Mesenchymal stem cell (in vitro differentiated cells and primary cell): ENCODE results near the gene CADM1.

Experiments
- DNase-seq: peaks from one replicate; pipeline ENCODE4 v3.0.0-alpha.2; 2013
- H2AFZ ChIP-seq: one replicate; pipeline ENCODE4 v1.6.1; 2013; ENCODE audit warnings: low read depth, mild to moderate bottlenecking, control low read depth, inconsistent platforms, low read length, moderate library complexity
- H2AK5ac ChIP-seq: 2 replicates; pipeline ENCODE4 v1.6.1; 2013; ENCODE audit warnings: low read length, moderate library complexity, mild to moderate bottlenecking, inconsistent platforms; ENCODE audit not compliant: severe bottlenecking
- H2BK120ac ChIP-seq: one replicate; pipeline ENCODE4 v1.6.1; 2013; ENCODE audit warnings: low read depth, mild to moderate bottlenecking, inconsistent platforms, low read length, moderate library complexity
- H2BK12ac ChIP-seq, 2 experiments: one replicate each; pipeline ENCODE4 v1.6.1; 2013; ENCODE audit warnings: inconsistent platforms in 2 of 2, low read length in 2 of 2, mild to moderate bottlenecking in 2 of 2, moderate library complexity in 2 of 2, control low read depth in 1 of 2
- H2BK15ac ChIP-seq: one replicate; pipeline ENCODE4 v1.6.1; 2013; ENCODE audit warnings: mild to moderate bottlenecking, low read depth, inconsistent platforms; ENCODE audit not compliant: poor library complexity, severe bottlenecking
- H2BK5ac ChIP-seq: 2 replicates; pipeline ENCODE4 v1.6.1; 2013; ENCODE audit warnings: low read depth, mild to moderate bottlenecking, low read length, control low read depth, inconsistent platforms; ENCODE audit not compliant: poor library complexity, severe bottlenecking
- H3K14ac ChIP-seq, 2 experiments: one replicate each; pipeline ENCODE4 v1.6.1; 2013; ENCODE audit warnings: inconsistent platforms in 2 of 2, low read length in 2 of 2, control low read depth in 1 of 2, mild to moderate bottlenecking in 1 of 2, moderate library complexity in 1 of 2
- H3K18ac ChIP-seq, 2 experiments: one replicate each; pipeline ENCODE4 v1.6.1; 2013; ENCODE audit warnings: inconsistent platforms in 2 of 2, low read length in 2 of 2, control low read depth in 1 of 2, low read depth in 1 of 2, mild to moderate bottlenecking in 1 of 2
- H3K23ac ChIP-seq, 2 experiments: one replicate each; pipeline ENCODE4 v1.6.1; 2013; ENCODE audit warnings: inconsistent platforms in 2 of 2, low read length in 2 of 2, mild to moderate bottlenecking in 2 of 2, moderate library complexity in 2 of 2, control low read depth in 1 of 2
- H3K27ac ChIP-seq: 2 replicates; pipeline ENCODE4 v1.5.1; 2013; ENCODE audit warnings: mild to moderate bottlenecking, moderate library complexity, low read length, control low read depth, inconsistent platforms; ENCODE audit not compliant: poor library complexity, severe bottlenecking
- H3K27me3 ChIP-seq, 2 experiments: 2 replicates each; pipeline versions ENCODE4 v1.6.1 to v1.7.0; 2013; ENCODE audit warnings: low read length in 2 of 2, mild to moderate bottlenecking in 2 of 2, moderate library complexity in 2 of 2, control low read depth in 1 of 2, inconsistent platforms in 1 of 2; ENCODE audit not compliant: control insufficient read depth in 1 of 2, insufficient read depth in 1 of 2
- H3K36me3 ChIP-seq, 2 experiments: 2 replicates each; pipeline versions ENCODE4 v1.6.1 to v1.7.0; 2013; ENCODE audit warnings: low read length in 2 of 2, control low read depth in 1 of 2, inconsistent platforms in 1 of 2, low read depth in 1 of 2, mild to moderate bottlenecking in 1 of 2; ENCODE audit not compliant: insufficient read depth in 2 of 2, control insufficient read depth in 1 of 2
- H3K4ac ChIP-seq, 2 experiments: one replicate each; pipeline ENCODE4 v1.6.1; 2013; ENCODE audit warnings: inconsistent platforms in 2 of 2, low read length in 2 of 2, mild to moderate bottlenecking in 2 of 2, moderate library complexity in 2 of 2, control low read depth in 1 of 2, low read depth in 1 of 2
- H3K4me1 ChIP-seq: 2 replicates; pipeline ENCODE4 v1.6.1; 2013; ENCODE audit warnings: low read depth, low read length, control low read depth; ENCODE audit not compliant: control insufficient read depth, insufficient read depth
- H3K4me2 ChIP-seq: 2 replicates; pipeline ENCODE4 v1.6.1; 2013; ENCODE audit warnings: low read length, mild to moderate bottlenecking, inconsistent platforms; ENCODE audit not compliant: poor library complexity, severe bottlenecking
- H3K4me3 ChIP-seq, 2 experiments: 2 replicates each; pipeline versions ENCODE4 v1.5.1 to v1.7.0; 2013; ENCODE audit warnings: low read length in 2 of 2, mild to moderate bottlenecking in 2 of 2, control low read depth in 1 of 2, low read depth in 1 of 2; ENCODE audit not compliant: insufficient read depth in 1 of 2
- H3K79me1 ChIP-seq: replicated peaks from 2 replicates; pipeline ENCODE4 v1.6.1; 2013; ENCODE audit warnings: mild to moderate bottlenecking, control low read depth, low read length, inconsistent platforms; ENCODE audit not compliant: poor library complexity, severe bottlenecking
- H3K9ac ChIP-seq: 2 replicates; pipeline ENCODE4 v1.7.0; 2013; ENCODE audit warnings: mild to moderate bottlenecking, low read length, moderate library complexity
- H3K9me3 ChIP-seq: 2 replicates; pipeline ENCODE4 v1.7.0; 2013; ENCODE audit warnings: mild to moderate bottlenecking, low read length; ENCODE audit not compliant: control insufficient read depth
- H4K8ac ChIP-seq: one replicate; pipeline ENCODE4 v1.6.1; 2013; ENCODE audit warnings: inconsistent platforms, mild to moderate bottlenecking, low read length, moderate library complexity
- H4K91ac ChIP-seq: one replicate; pipeline ENCODE4 v1.6.1; 2013; ENCODE audit warnings: mild to moderate bottlenecking, low read length, inconsistent platforms
- WGBS: methylation state at CpG from one replicate; pipeline ENCODE4 v1.1.7; 2013; ENCODE audit warnings: mixed read lengths; 5-methylcytosine and 5-hydroxymethylcytosine counted together

CADM1 gene

GRCh38 chr11:115300660-115301428, 203.4 kb downstream of the CADM1 start:
- H2AFZ ChIP-seq = no peak overlapping the region
- no peak overlapping the region for H2BK12ac ChIP-seq
- 90% methylated on average over 4 of the region's 5 CpGs for WGBS
- H3K4ac ChIP-seq = no peak overlapping the region
- no peak overlapping the region for H3K18ac ChIP-seq
- peaks cover 24% of the 10 kb centered on the region for H3K79me1 ChIP-seq
- no peak for DNase-seq
- H3K4me1 ChIP-seq = peaks cover 4% of the 10 kb centered on the region
- H3K9me3 ChIP-seq = no peaks in the 10 kb centered on the region
- no peak overlapping the region for H2BK120ac ChIP-seq
- H2BK5ac ChIP-seq = no peak overlapping the region
- no peak overlapping the region for H3K4me2 ChIP-seq
- no peaks in the 10 kb centered on the region for H3K36me3 ChIP-seq
- no peak overlapping the region for H3K4me3 ChIP-seq
- no peak overlapping the region for H3K23ac ChIP-seq
- H3K14ac ChIP-seq = no peak overlapping the region
- H3K27ac ChIP-seq = peak overlapping the region; percentile 41
- H3K9ac ChIP-seq = no peak overlapping the region
- H2AK5ac ChIP-seq = no peak overlapping the region
- H2BK15ac ChIP-seq = no peak overlapping the region
- no peak overlapping the region for H4K91ac ChIP-seq
- H4K8ac ChIP-seq = no peak overlapping the region
- H3K27me3 ChIP-seq = no peaks in the 10 kb centered on the region

GRCh38 chr11:115298300-115299012, 205.8 kb downstream of the CADM1 start:
- Histone ChIP-seq H3K9ac (no peak overlapping the region), H3K4me2 (no peak overlapping the region), H3K18ac (no peak overlapping the region), H3K4me1 (peaks cover 3% of the 10 kb centered on the region), H3K36me3 (peaks cover 0 to 2% of the 10 kb centered on the region in 2 experiments), H4K8ac (no peak overlapping the region), H3K23ac (no peak overlapping the region), H2BK120ac (no peak overlapping the region), H2AK5ac (no peak overlapping the region), H4K91ac (no peak overlapping the region), H3K79me1 (peaks cover 31% of the 10 kb centered on the region), H3K27ac (no peak overlapping the region), H3K9me3 (no peaks in the 10 kb centered on the region), H3K4me3 (no peak overlapping the region), H3K4ac (no peak overlapping the region), H2AFZ (no peak overlapping the region), H2BK12ac (no peak overlapping the region), H3K27me3 (no peaks in the 10 kb centered on the region), H2BK5ac (no peak overlapping the region), H3K14ac (no peak overlapping the region), H2BK15ac (no peak overlapping the region)
- DNase-seq = no peak
- 98% methylated on average over 5 of the region's 8 CpGs for WGBS

- H3K36me3 ChIP-seq = peaks cover 0 to 2% of the 10 kb centered on the region in 2 experiments
- H3K4ac ChIP-seq = no peak overlapping the region
- no peak overlapping the region for H2BK15ac ChIP-seq
- no peak overlapping the region for H2AFZ ChIP-seq
- H3K27ac ChIP-seq = no peak overlapping the region
- no peak overlapping the region for H3K4me3 ChIP-seq
- H4K8ac ChIP-seq = no peak overlapping the region
- H2AK5ac ChIP-seq = no peak overlapping the region
- 99% methylated on average over 3 of the region's 4 CpGs for WGBS
- no peak for DNase-seq
- H3K9me3 ChIP-seq = no peaks in the 10 kb centered on the region
- H2BK5ac ChIP-seq = no peak overlapping the region
- no peak overlapping the region for H3K4me2 ChIP-seq
- no peak overlapping the region for H2BK120ac ChIP-seq
- no peak overlapping the region for H4K91ac ChIP-seq
- H3K23ac ChIP-seq = no peak overlapping the region
- H3K27me3 ChIP-seq = no peaks in the 10 kb centered on the region
- H2BK12ac ChIP-seq = no peak overlapping the region
- H3K4me1 ChIP-seq = peaks cover 1% of the 10 kb centered on the region
- no peak overlapping the region for H3K9ac ChIP-seq
- H3K14ac ChIP-seq = no peak overlapping the region
- H3K79me1 ChIP-seq = peaks cover 28% of the 10 kb centered on the region
- H3K18ac ChIP-seq = no peak overlapping the region
Observed at GRCh38 chr11:115297330-115297729, 206.9 kb downstream of the CADM1 start.

- Histone ChIP-seq H3K4me2 (no peak overlapping the region), H2BK120ac (no peak overlapping the region), H3K9ac (no peak overlapping the region), H2BK12ac (no peak overlapping the region), H3K4me3 (no peak overlapping the region), H3K18ac (no peak overlapping the region), H2BK15ac (no peak overlapping the region), H2AK5ac (no peak overlapping the region), H4K8ac (no peak overlapping the region), H3K79me1 (peaks cover 21% of the 10 kb centered on the region), H2AFZ (no peak overlapping the region), H3K27me3 (no peaks in the 10 kb centered on the region), H3K4me1 (no peaks in the 10 kb centered on the region), H3K36me3 (peaks cover 0 to 2% of the 10 kb centered on the region in 2 experiments), H3K14ac (no peak overlapping the region), H3K9me3 (no peaks in the 10 kb centered on the region), H4K91ac (no peak overlapping the region), H2BK5ac (no peak overlapping the region), H3K4ac (no peak overlapping the region), H3K23ac (no peak overlapping the region), H3K27ac (no peak overlapping the region)
- DNase-seq = no peak
- 75% methylated on average over 3 of the region's 3 CpGs for WGBS
Observed at GRCh38 chr11:115291325-115291724, 212.9 kb downstream of the CADM1 start.
